Right ventricle myocardium inferior (tissue), 1 donor: ENCODE measurements around the gene SPATC1L. TPM values are rescaled to one million over a fixed set of nuclear protein-coding genes. Genes with fewer than 3 reads are reported as not detected.
"Not testable (repeated sequence)": the region's sequence is repeated elsewhere in the genome, so short reads cannot be mapped to it uniquely, and the experiment has no call there.

ENCODE experiments used
- ATAC-seq: fragments of 200-7000 bp; cut with Tn5 transposase; one replicate; pipeline ENCODE4 v1.9.1; 2020; ENCODE audit warnings: mild to moderate bottlenecking, moderate library complexity
- DNase-seq: peaks from one replicate; pipeline ENCODE4 v3.0.0; 2021; ENCODE audit errors: missing footprints
- intact Hi-C: fragments of 100-400 bp; cut with DNase I; formaldehyde crosslinking; loops from one replicate; pipeline ENCODE4 v1.11.0; 2022
- total RNA-seq: library from RNA; stranded (reverse); fragmentation: NEBNext Ultra II Directional; extraction: Animal tissue kit (Norgen Biotek cat#: 25700); gene quantifications from one replicate; pipeline ENCODE4 v1.2.1, GENCODE V29; 2021
- donor health status: DM: no; HTN: yes; CAD: no; lungs with severe emphysema.

The SPATC1L gene
- total RNA-seq, 1 donor from 2014 or later: 7.7 TPM

- no peak for ATAC-seq
Measured at GRCh38 chr21:46145840-46146691, 38.2 kb downstream of the SPATC1L start.

GRCh38 chr21:46145159-46145839, 39.0 kb downstream of the SPATC1L start:
- ATAC-seq (no peak), DNase-seq (no peak)
- intact Hi-C loops: no loop called here

More at GRCh38 chr21:46145840-46146691, 38.2 kb downstream of the SPATC1L start:
- DNase-seq: no peak
- intact Hi-C loops: no loop called here

- peak; percentile 42 for DNase-seq
- ATAC-seq: no peak
- intact Hi-C loops: loop anchor here (5.0 kb wide), 1 partner anchor 83 kb away; the partner anchor contains the start of gene LSS
Measured at GRCh38 chr21:46144464-46145070, 39.7 kb downstream of the SPATC1L start.

- peak; percentile 27 for DNase-seq
- intact Hi-C loops: loop anchor here (5.0 kb wide), 1 partner anchor 84 kb away; the partner anchor contains the start of gene LSS
- no peak for ATAC-seq
Measured at GRCh38 chr21:46142582-46143473, 41.4 kb downstream of the SPATC1L start.

- intact Hi-C loops: loop anchor here (5.0 kb wide), 1 partner anchor 85 kb away; the partner anchor contains the start of gene LSS
- no peak for ATAC-seq
- peak; percentile 62 for DNase-seq
Measured at GRCh38 chr21:46141767-46142581, 42.3 kb downstream of the SPATC1L start.

GRCh38 chr21:46140352-46141003, 43.8 kb downstream of the SPATC1L start:
- intact Hi-C loops: loop anchor here (5.0 kb wide), 1 partner anchor 87 kb away; the partner anchor contains the start of gene LSS
- peak; percentile 22 for DNase-seq
- ATAC-seq: not testable (repeated sequence)

GRCh38 chr21:46139686-46140085, 44.6 kb downstream of the SPATC1L start:
- intact Hi-C loops: loop anchor here (5.0 kb wide), 1 partner anchor 88 kb away; the partner anchor contains the start of gene LSS
- DNase-seq (no peak), ATAC-seq (no peak)

- ATAC-seq (no peak), DNase-seq (no peak)
- intact Hi-C loops: no loop called here
Measured at GRCh38 chr21:46138383-46138970, 45.8 kb downstream of the SPATC1L start.

- intact Hi-C loops: no loop called here
- ATAC-seq (no peak), DNase-seq (no peak)
Measured at GRCh38 chr21:46137908-46138307, 46.4 kb downstream of the SPATC1L start.

- DNase-seq (no peak), ATAC-seq (no peak)
- intact Hi-C loops: no loop called here
Measured at GRCh38 chr21:46136739-46137349, 47.4 kb downstream of the SPATC1L start.

GRCh38 chr21:46135782-46136395, 48.4 kb downstream of the SPATC1L start:
- ATAC-seq (no peak), DNase-seq (no peak)
- intact Hi-C loops: no loop called here

GRCh38 chr21:46131838-46132651, 52.2 kb downstream of the SPATC1L start:
- ATAC-seq (peak; percentile 0), DNase-seq (no peak)
- intact Hi-C loops: no loop called here

- ATAC-seq (peak; percentile 5), DNase-seq (no peak)
- intact Hi-C loops: no loop called here
Measured at GRCh38 chr21:46131588-46131837, 52.7 kb downstream of the SPATC1L start.

GRCh38 chr21:46130831-46131587, 53.2 kb downstream of the SPATC1L start:
- peak; percentile 69 for DNase-seq
- peak; percentile 17 for ATAC-seq
- intact Hi-C loops: no loop called here
